PC-9 (cell line): ENCODE measurements around the gene RALGAPA2. TPM values are rescaled to one million over a fixed set of nuclear protein-coding genes. Genes with fewer than 3 reads are reported as not detected.

Experiments used
- BruUV-seq: library from RNA; stranded (reverse); fragments of 400-500 nt; replicated peaks from 2 replicates; lab custom pipeline; 2021; lab: Mats Ljungman, UMichigan
- CTCF ChIA-PET: fragments of 300-600 bp; sonication (Branson Sonifier 250); formaldehyde crosslinking; loops from one replicate; lab custom pipeline; 2022; ENCODE audit warnings: antibody characterized with exemption; lab: Charles Lee
- POLR2A ChIA-PET: fragments of 300-600 bp; sonication (Branson Sonifier 250); formaldehyde crosslinking; loops from one replicate; lab custom pipeline; 2022; ENCODE audit warnings: antibody characterized with exemption; ENCODE audit not compliant: unreplicated experiment; lab: Charles Lee
- DNase-seq, 2 experiments: peaks; one replicate each; pipeline versions ENCODE4 v3.0.0 to v3.0.0-alpha.2; 2015 to 2022; ENCODE audit warnings: mixed read lengths in 1 of 2
- H2AFZ ChIP-seq: fragments of 200-600 bp; sonication (generic); 2 replicates; pipeline ENCODE4 v1.8.1; 2017; ENCODE audit warnings: antibody characterized with exemption
- H3F3A ChIP-seq: fragments of 200-600 bp; sonication (generic); 2 replicates; pipeline ENCODE4 v1.8.1; 2017; ENCODE audit warnings: antibody characterized with exemption, mild to moderate bottlenecking, low read depth; ENCODE audit not compliant: insufficient read depth
- H3K27ac ChIP-seq: fragments of 200-600 bp; sonication (generic); 2 replicates; pipeline ENCODE4 v1.6.1; 2016; ENCODE audit warnings: mixed run types
- H3K27me3 ChIP-seq: fragments of 200-600 bp; sonication (generic); 2 replicates; pipeline ENCODE4 v1.6.1; 2016; ENCODE audit warnings: low read depth, mixed run types; ENCODE audit not compliant: insufficient read depth
- H3K36me3 ChIP-seq: fragments of 200-600 bp; sonication (generic); 2 replicates; pipeline ENCODE4 v1.6.1; 2016; ENCODE audit warnings: low read depth, mixed run types
- H3K4me1 ChIP-seq: fragments of 200-600 bp; sonication (generic); replicated peaks from 2 replicates; pipeline ENCODE4 v1.6.1; 2016; ENCODE audit warnings: mixed run types; ENCODE audit not compliant: insufficient read depth
- H3K4me2 ChIP-seq: fragments of 200-600 bp; sonication (generic); 2 replicates; pipeline ENCODE4 v1.6.1; 2017; ENCODE audit warnings: mixed run types
- H3K4me3 ChIP-seq: fragments of 200-600 bp; sonication (generic); 2 replicates; pipeline ENCODE4 v1.6.1; 2016; ENCODE audit warnings: mixed run types
- H3K79me2 ChIP-seq: fragments of 200-600 bp; sonication (generic); 2 replicates; pipeline ENCODE4 v1.6.1; 2017; ENCODE audit warnings: low read depth, mixed run types
- H3K9me2 ChIP-seq: fragments of 200-600 bp; sonication (generic); 2 replicates; pipeline ENCODE4 v1.8.1; 2017; ENCODE audit warnings: mild to moderate bottlenecking; ENCODE audit not compliant: insufficient read depth
- H3K9me3 ChIP-seq: fragments of 200-600 bp; sonication (generic); 2 replicates; pipeline ENCODE4 v1.8.1; 2016; ENCODE audit warnings: low read depth; ENCODE audit not compliant: insufficient read depth
- H4K20me1 ChIP-seq: fragments of 200-600 bp; sonication (generic); 2 replicates; pipeline ENCODE4 v1.8.1; 2017; ENCODE audit not compliant: insufficient read depth
- CTCF ChIP-seq: fragments of 200-600 bp; sonication (generic); conservative IDR thresholded peaks from 2 replicates; pipeline ENCODE4 v1.6.1; 2017; ENCODE audit warnings: mixed run types, antibody characterized with exemption, mild to moderate bottlenecking, moderate library complexity
- EZH2 ChIP-seq: fragments of 200-600 bp; sonication (generic); IDR thresholded peaks from 2 replicates; pipeline ENCODE4 v1.8.0; 2017; ENCODE audit warnings: antibody characterized with exemption, low read depth
- intact Hi-C: fragments of 100-400 bp; cut with micrococcal nuclease; formaldehyde crosslinking; loops from one replicate; pipeline ENCODE4 v1.10.0; 2022; ENCODE audit not compliant: unreplicated experiment
- total RNA-seq: library from RNA; stranded (reverse); gene quantifications from 2 replicates; pipeline ENCODE4 v1.2.3, GENCODE V29; 2021

RALGAPA2 gene
- total RNA-seq, 1 experiment from 2014 or later, result 28.7 TPM

GRCh38 chr20:20366551-20366875, 345.9 kb downstream of the RALGAPA2 start:
- Histone ChIP-seq H3K4me2 (no peak overlapping the region), H4K20me1 (no peaks in the 10 kb centered on the region), H3K79me2 (no peaks in the 10 kb centered on the region), H3K9me3 (no peaks in the 10 kb centered on the region), H3K4me1 (no peaks in the 10 kb centered on the region), H3K36me3 (no peaks in the 10 kb centered on the region), H3F3A (no peaks in the 10 kb centered on the region), H3K9me2 (no peaks in the 10 kb centered on the region), H3K4me3 (no peak overlapping the region), H3K27me3 (peaks cover 11% of the 10 kb centered on the region), H2AFZ (no peak overlapping the region), H3K27ac (no peak overlapping the region)
- POLR2A ChIA-PET, result no interaction called here
- no peak for TF ChIP-seq EZH2
- TF ChIP-seq CTCF, result no peak
- DNase-seq, result no peak
- intact Hi-C loops, result no loop called here
- CTCF ChIA-PET, result no interaction called here
- BruUV-seq, result no TSS peak

GRCh38 chr20:20365480-20366161, 346.8 kb downstream of the RALGAPA2 start:
- no peaks in the 10 kb centered on the region for H3F3A ChIP-seq
- no peaks in the 10 kb centered on the region for H3K79me2 ChIP-seq
- CTCF ChIA-PET, result interaction anchor here (0.7 kb wide), 1 partner anchor 736 kb away, joined by 4 read pairs; no protein-coding TSS in a partner anchor
- BruUV-seq, result no TSS peak
- no peak for TF ChIP-seq CTCF
- TF ChIP-seq EZH2, result no peak
- no peaks in the 10 kb centered on the region for H4K20me1 ChIP-seq
- intact Hi-C loops, result no loop called here
- H3K9me2 ChIP-seq, result no peaks in the 10 kb centered on the region
- no peaks in the 10 kb centered on the region for H3K36me3 ChIP-seq
- peaks cover 12% of the 10 kb centered on the region for H3K27me3 ChIP-seq
- H3K4me1 ChIP-seq, result no peaks in the 10 kb centered on the region
- no peak overlapping the region for H3K4me3 ChIP-seq
- POLR2A ChIA-PET, result no interaction called here
- no peaks in the 10 kb centered on the region for H3K9me3 ChIP-seq
- H3K27ac ChIP-seq, result no peak overlapping the region
- H2AFZ ChIP-seq, result no peak overlapping the region
- DNase-seq, result no peak
- no peak overlapping the region for H3K4me2 ChIP-seq

- BruUV-seq, result no TSS peak
- H3K4me1 ChIP-seq, result no peaks in the 10 kb centered on the region
- no peaks in the 10 kb centered on the region for H3K36me3 ChIP-seq
- TF ChIP-seq EZH2 (no peak), CTCF (no peak)
- no peaks in the 10 kb centered on the region for H4K20me1 ChIP-seq
- no peak overlapping the region for H3K4me3 ChIP-seq
- DNase-seq, result no peak
- CTCF ChIA-PET, result no interaction called here
- no peaks in the 10 kb centered on the region for H3F3A ChIP-seq
- H3K27ac ChIP-seq, result no peak overlapping the region
- no peak overlapping the region for H2AFZ ChIP-seq
- no peaks in the 10 kb centered on the region for H3K9me3 ChIP-seq
- peaks cover 12% of the 10 kb centered on the region for H3K27me3 ChIP-seq
- POLR2A ChIA-PET, result no interaction called here
- no peaks in the 10 kb centered on the region for H3K9me2 ChIP-seq
- H3K79me2 ChIP-seq, result no peaks in the 10 kb centered on the region
- no peak overlapping the region for H3K4me2 ChIP-seq
- intact Hi-C loops, result no loop called here
Observed at GRCh38 chr20:20364593-20365479, 347.6 kb downstream of the RALGAPA2 start.
